Mesenteric fat pad (tissue), 1 donor: ENCODE results near the gene CSK. TPM values are rescaled to one million over a fixed set of nuclear protein-coding genes. Genes with fewer than 3 reads are reported as not detected.
"Not testable (repeated sequence)": the region's sequence is repeated elsewhere in the genome, so short reads cannot be mapped to it uniquely, and the experiment has no call there.

ENCODE experiments used
- DNase-seq: peaks from one replicate; pipeline ENCODE4 v3.0.0-alpha.2; 2020; ENCODE audit warnings: low spot score
- long read RNA-seq: library from polyadenylated mRNA; unstranded; transcript quantifications from one replicate; pipeline ENCODE4 v2.0.0, GENCODE V29; 2020
- total RNA-seq: library from RNA; stranded (reverse); fragmentation: NEBNext Ultra II Directional; extraction: Animal tissue kit (Norgen Biotek cat#: 25700); gene quantifications from one replicate; pipeline ENCODE4 v1.2.1, GENCODE V29; 2021
- donor health status: DM: yes; HTN: yes; CAD: no.

CSK gene
- total RNA-seq: 46.9 TPM
- long read RNA-seq, transcript CSK-201 (13 exons, 2,767 nt): major isoform, 21 of 56 reads
- long read RNA-seq, transcript CSK-202 (14 exons, 1,900 nt): minor isoform, 6 of 56 reads
- long read RNA-seq, partial matches to known transcripts: 24 of 56 reads
- long read RNA-seq, other reads (novel, unspliced or antisense): 5 of 56 reads

- DNase-seq: no peak
Measured at GRCh38 chr15:74781431-74782258, at the start of gene CSK. TSS of gene CSK (plus strand) at chr15:74782080. CDS start at chr15:74798298, 16,218 bp downstream.

- DNase-seq: no peak
Measured at GRCh38 chr15:74732846-74733245, 49.0 kb upstream of the CSK start.

GRCh38 chr15:74733269-74733668, 48.6 kb upstream of the CSK start:
- DNase-seq: no peak

GRCh38 chr15:74735305-74735704, 46.6 kb upstream of the CSK start:
- DNase-seq: no peak

GRCh38 chr15:74738239-74738638, 43.6 kb upstream of the CSK start:
- DNase-seq: not testable (repeated sequence)

GRCh38 chr15:74742422-74742821, 39.5 kb upstream of the CSK start:
- no peak for DNase-seq

GRCh38 chr15:74746389-74746788, 35.5 kb upstream of the CSK start:
- DNase-seq: no peak

- no peak for DNase-seq
Measured at GRCh38 chr15:74748322-74748946, 33.4 kb upstream of the CSK start, which contains the start of gene CYP1A2. TSS of gene CYP1A2 (plus strand) at chr15:74748845. CDS start at chr15:74749739, 894 bp downstream.

GRCh38 chr15:74749832-74750231, 32.0 kb upstream of the CSK start:
- DNase-seq: no peak

- no peak for DNase-seq
Measured at GRCh38 chr15:74750751-74751150, 31.1 kb upstream of the CSK start.

GRCh38 chr15:74752011-74752410, 29.9 kb upstream of the CSK start:
- DNase-seq: no peak

GRCh38 chr15:74752531-74752930, 29.3 kb upstream of the CSK start:
- DNase-seq: no peak

- DNase-seq: no peak
Measured at GRCh38 chr15:74754593-74755215, 27.2 kb upstream of the CSK start.

- no peak for DNase-seq
Measured at GRCh38 chr15:74758736-74759135, 23.1 kb upstream of the CSK start.

GRCh38 chr15:74762791-74763150, 19.1 kb upstream of the CSK start:
- no peak for DNase-seq

GRCh38 chr15:74763416-74763815, 18.5 kb upstream of the CSK start:
- no peak for DNase-seq

- DNase-seq: no peak
Measured at GRCh38 chr15:74767167-74768098, 14.4 kb upstream of the CSK start.

- DNase-seq: no peak
Measured at GRCh38 chr15:74768099-74768770, 13.6 kb upstream of the CSK start.

GRCh38 chr15:74768771-74769342, 13.0 kb upstream of the CSK start:
- no peak for DNase-seq
